ENCODE results near the gene ATXN1. TPM values are rescaled to one million over a fixed set of nuclear protein-coding genes. Genes with fewer than 3 reads are reported as not detected.

The ATXN1 gene
- total and polyA plus RNA-seq, 3 donors from 2014 or later = 12.8 to 84.1 (median 64.3) TPM

GRCh38 chr6:16688984-16689636, 72.2 kb downstream of the ATXN1 start:
- 84 to 87% methylated on average over 4 of the region's 4 CpGs for WGBS, 2 donors
- intact Hi-C loops (cut with DNase I; ENCODE audit: low total_unique reads) = no loop called here
- Histone ChIP-seq H3K4me3 (no peak overlapping the region), H3K4me1 (no peaks in the 10 kb centered on the region), H3K9me3 (no peaks in the 10 kb centered on the region), H3K27me3 (no peaks in the 10 kb centered on the region), H3K27ac (no peak overlapping the region), H3K36me3 (ENCODE audit: low read depth, missing control alignments) (no peaks in the 10 kb centered on the region)
- no peak for DNase-seq
- TF ChIP-seq CTCF (IDR thresholded peaks at IDR 0.05) (no peak), POLR2A (IDR thresholded peaks at IDR 0.05) (no peak)

- no peak overlapping the region for H3K27ac ChIP-seq
- WGBS, 2 donors = 95 to 96% methylated on average over 1 of the region's 1 CpG
These were observed 72.8 kb downstream of the ATXN1 start for GRCh38 chr6:16688436-16688835.

GRCh38 chr6:16687045-16687444, 74.2 kb downstream of the ATXN1 start:
- Histone ChIP-seq H3K36me3 (ENCODE audit: low read depth, missing control alignments) (no peaks in the 10 kb centered on the region), H3K4me1 (peaks cover 5% of the 10 kb centered on the region), H3K27me3 (no peaks in the 10 kb centered on the region), H3K4me3 (no peak overlapping the region), H3K9me3 (no peaks in the 10 kb centered on the region), H3K27ac (no peak overlapping the region)
- WGBS, 2 donors = 93 to 99% methylated on average over 3 of the region's 3 CpGs
- DNase-seq = no peak
- no peak for TF ChIP-seq CTCF (IDR thresholded peaks at IDR 0.05)
- TF ChIP-seq POLR2A (IDR thresholded peaks at IDR 0.05) = no peak
- intact Hi-C loops (cut with DNase I; ENCODE audit: low total_unique reads) = no loop called here

More at GRCh38 chr6:16688436-16688835, 72.8 kb downstream of the ATXN1 start:
- Histone ChIP-seq H3K27me3 (no peaks in the 10 kb centered on the region), H3K4me1 (peaks cover 5% of the 10 kb centered on the region), H3K36me3 (ENCODE audit: low read depth, missing control alignments) (no peaks in the 10 kb centered on the region), H3K9me3 (no peaks in the 10 kb centered on the region), H3K4me3 (no peak overlapping the region)
- no peak for DNase-seq
- TF ChIP-seq CTCF (IDR thresholded peaks at IDR 0.05) = no peak
- no peak for TF ChIP-seq POLR2A (IDR thresholded peaks at IDR 0.05)
- intact Hi-C loops (cut with DNase I; ENCODE audit: low total_unique reads) = no loop called here

DNA sequence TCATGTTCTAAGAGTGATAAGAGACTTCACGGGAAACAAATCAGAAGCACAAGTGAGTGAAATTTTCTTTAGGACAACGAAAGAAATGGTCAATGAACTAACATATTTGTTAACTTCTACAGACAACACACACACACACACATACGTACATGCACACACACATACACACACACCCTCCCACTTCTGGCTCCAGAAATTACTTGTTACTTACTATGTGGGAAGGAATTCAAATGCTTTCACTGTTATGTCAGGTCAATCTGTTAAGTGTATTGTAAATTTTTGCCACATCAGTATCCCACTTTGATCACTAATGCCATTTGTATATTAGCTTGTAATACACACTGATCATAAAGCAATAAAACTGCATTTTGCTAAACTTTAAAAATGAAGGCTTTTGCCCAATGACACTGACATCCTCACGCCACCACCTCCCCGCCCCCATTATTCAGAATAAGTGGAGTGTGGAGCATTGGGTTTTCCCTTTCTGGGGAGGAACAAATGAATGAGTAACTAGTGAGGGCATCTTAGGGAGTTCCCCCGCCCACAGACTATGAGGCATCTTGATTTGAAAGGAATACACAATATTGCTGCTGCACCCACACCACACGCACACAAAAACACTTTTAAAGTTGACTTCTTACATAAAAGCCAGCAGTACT, 76.2 kb downstream of the ATXN1 start:
- 84 to 88% methylated on average over 7 of the region's 7 CpGs for WGBS, 2 donors
- H3K4me1 ChIP-seq = peaks cover 5% of the 10 kb centered on the region
- H3K9me3 ChIP-seq = no peaks in the 10 kb centered on the region
- H3K36me3 ChIP-seq (ENCODE audit: low read depth, missing control alignments) = no peaks in the 10 kb centered on the region
- intact Hi-C loops (cut with DNase I; ENCODE audit: low total_unique reads) = no loop called here
- DNase-seq = no peak
- H3K4me3 ChIP-seq = no peak overlapping the region
- TF ChIP-seq POLR2A (IDR thresholded peaks at IDR 0.05) = no peak
- no peak for TF ChIP-seq CTCF (IDR thresholded peaks at IDR 0.05)
- H3K27ac ChIP-seq = no peak overlapping the region
- H3K27me3 ChIP-seq = no peaks in the 10 kb centered on the region

Data from testis (tissue), 3 donors.